NCI-H128 (cell line): ENCODE results near the gene RNASEH2C.
"Not testable (repeated sequence)": the region's sequence is repeated elsewhere in the genome, so short reads cannot be mapped to it uniquely, and the experiment has no call there.

Experiments used
- DNase-seq: peaks from one replicate; lab custom pipeline; 2025; ENCODE audit not compliant: unreplicated experiment; lab: John Stamatoyannopoulos, UW

Gene RNASEH2C

GRCh38 chr11:65691847-65692246 lies 28.8 kb downstream of the RNASEH2C start:
- not testable (repeated sequence) for DNase-seq

- no peak for DNase-seq
Observed at GRCh38 chr11:65685981-65686380, 34.6 kb downstream of the RNASEH2C start.

- DNase-seq = not testable (repeated sequence)
Observed at GRCh38 chr11:65683480-65683879, 37.1 kb downstream of the RNASEH2C start.

- DNase-seq = no peak
Observed at GRCh38 chr11:65680192-65680743, 40.3 kb downstream of the RNASEH2C start.

- DNase-seq = no peak
Observed at GRCh38 chr11:65672982-65673381, 47.6 kb downstream of the RNASEH2C start.

GRCh38 chr11:65672180-65672860 lies 48.3 kb downstream of the RNASEH2C start:
- no peak for DNase-seq
